Subcutaneous adipose tissue (tissue), 4 donors: ENCODE measurements around the gene BDP1. TPM values are rescaled to one million over a fixed set of nuclear protein-coding genes. Genes with fewer than 3 reads are reported as not detected.

Experiments used
- total RNA-seq, 4 donors: library from RNA; depleted of rRNA; stranded (reverse); fragments of >200 nt; gene quantifications; one replicate each; pipeline ENCODE4 v1.1.0, GENCODE V29; 2016
- TF ChIP-seq, protein P1 (sequence below): fragments of 450-650 bp; IDR thresholded peaks from one replicate; pipeline ENCODE4 v1.5.1; 2016; ENCODE audit warnings: low read depth, mild to moderate bottlenecking, control low read depth, antibody characterized with exemption, moderate library complexity

BDP1 gene
- total RNA-seq, 4 donors from 2014 or later = 30.3 to 46.3 (median 34.9) TPM

DNA sequence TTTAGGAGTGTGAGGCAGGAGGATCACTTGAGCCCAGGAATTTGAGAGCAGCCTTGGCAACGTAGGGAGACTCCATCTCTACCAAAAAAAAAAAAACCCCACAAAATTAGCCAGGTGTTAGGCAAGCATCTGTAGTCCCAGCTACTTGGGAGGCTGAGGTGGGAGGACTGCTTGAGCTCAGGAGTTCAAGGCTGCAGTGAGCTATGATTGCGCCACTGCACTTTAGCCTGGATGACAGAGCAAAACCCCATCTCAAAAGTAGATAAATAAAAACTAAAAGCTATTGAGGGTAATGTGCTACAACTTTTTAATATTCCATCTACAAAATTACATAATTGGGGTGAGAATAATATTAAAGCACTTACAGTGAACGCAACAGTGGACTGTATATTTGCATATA is 5.9 kb downstream of the BDP1 start:
- TF ChIP-seq, protein P1, sequence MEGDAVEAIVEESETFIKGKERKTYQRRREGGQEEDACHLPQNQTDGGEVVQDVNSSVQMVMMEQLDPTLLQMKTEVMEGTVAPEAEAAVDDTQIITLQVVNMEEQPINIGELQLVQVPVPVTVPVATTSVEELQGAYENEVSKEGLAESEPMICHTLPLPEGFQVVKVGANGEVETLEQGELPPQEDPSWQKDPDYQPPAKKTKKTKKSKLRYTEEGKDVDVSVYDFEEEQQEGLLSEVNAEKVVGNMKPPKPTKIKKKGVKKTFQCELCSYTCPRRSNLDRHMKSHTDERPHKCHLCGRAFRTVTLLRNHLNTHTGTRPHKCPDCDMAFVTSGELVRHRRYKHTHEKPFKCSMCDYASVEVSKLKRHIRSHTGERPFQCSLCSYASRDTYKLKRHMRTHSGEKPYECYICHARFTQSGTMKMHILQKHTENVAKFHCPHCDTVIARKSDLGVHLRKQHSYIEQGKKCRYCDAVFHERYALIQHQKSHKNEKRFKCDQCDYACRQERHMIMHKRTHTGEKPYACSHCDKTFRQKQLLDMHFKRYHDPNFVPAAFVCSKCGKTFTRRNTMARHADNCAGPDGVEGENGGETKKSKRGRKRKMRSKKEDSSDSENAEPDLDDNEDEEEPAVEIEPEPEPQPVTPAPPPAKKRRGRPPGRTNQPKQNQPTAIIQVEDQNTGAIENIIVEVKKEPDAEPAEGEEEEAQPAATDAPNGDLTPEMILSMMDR = no peak

DNA sequence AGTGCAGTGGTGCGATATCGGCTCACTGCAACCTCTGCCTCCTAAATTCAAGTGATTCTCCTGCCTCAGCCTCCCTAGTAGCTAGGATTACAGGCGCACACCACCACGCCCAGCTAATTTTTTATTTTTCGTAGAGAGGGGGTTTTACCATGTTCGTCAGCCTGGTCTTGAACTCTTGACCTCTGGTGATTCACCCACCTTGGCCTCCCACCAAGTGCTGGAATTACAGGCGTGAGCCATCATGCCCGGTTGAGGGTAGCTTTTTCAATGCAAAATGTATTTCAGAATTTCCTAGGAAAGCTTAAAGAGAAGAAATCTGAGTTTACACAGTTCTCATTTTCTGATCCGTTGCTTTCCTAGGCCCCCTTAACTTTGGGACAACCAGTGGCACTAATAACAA is 15.7 kb downstream of the BDP1 start:
- TF ChIP-seq, protein P1 = no peak

DNA sequence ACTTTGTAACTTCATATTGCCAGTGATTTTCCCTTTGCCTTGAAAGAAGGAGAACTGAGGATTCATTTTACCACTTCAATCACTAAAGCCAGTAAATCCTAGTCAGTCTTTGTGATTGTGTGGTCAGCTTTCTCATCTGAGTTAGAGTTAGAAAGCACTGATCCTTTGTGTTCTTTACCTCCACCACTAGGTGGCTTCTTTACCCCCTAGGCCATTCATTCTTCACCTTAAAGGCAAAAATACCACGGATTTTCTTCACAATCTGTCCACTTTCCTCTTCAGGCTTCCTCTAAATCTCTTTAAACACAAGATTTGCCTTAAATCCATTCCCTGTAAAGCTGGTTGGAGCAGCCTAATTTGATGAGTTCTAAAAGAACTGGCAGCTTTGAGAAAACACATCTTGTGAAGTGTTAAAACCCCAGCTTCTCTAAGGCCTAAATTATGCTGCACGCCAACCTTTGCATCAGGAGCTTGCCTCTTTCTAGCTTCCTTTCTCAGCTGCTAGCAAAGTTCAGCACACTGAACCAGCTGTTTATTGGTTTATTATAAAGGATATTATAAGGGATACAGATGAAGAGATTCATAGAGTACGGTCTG is 20.4 kb downstream of the BDP1 start:
- TF ChIP-seq, protein P1 = no peak

DNA sequence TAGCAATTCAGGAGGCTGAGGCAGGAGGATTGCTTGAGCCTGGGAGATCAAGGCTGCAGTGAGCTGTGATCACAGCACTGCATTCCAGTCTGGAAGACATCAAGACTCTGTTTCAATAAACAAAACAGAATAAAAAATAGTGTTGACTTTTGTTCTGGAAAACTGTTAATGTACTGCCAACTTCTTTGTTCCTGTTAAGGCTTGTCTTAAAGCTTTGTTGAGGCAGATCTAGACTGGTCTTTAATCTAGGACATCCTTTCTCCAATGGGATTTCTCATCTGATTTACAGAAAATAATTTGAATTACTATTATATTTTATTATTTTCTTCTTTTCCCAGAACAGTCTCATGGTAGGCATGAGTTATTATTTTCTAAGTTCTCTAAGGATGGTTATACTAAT is 26.0 kb downstream of the BDP1 start:
- TF ChIP-seq, protein P1 = no peak

DNA sequence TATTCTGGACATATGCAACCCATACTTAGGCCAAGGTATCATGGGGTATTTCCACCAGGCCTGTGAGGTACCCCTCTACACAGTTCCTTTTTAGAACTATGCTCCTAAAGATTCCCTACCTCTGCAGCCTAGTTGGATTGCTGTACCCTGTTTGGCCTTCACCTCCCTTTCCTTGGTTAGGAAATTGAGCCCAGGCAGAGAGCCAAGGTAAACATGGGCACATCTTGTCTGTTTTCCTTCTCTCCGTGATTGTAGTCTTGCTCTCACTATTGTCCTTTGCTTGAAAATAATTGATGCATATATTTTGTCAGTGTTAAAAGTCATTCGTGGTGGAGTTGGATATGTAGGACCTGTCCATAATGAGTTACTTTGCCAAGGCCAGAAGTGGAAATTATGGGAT is 26.7 kb downstream of the BDP1 start:
- TF ChIP-seq, protein P1 = no peak

DNA sequence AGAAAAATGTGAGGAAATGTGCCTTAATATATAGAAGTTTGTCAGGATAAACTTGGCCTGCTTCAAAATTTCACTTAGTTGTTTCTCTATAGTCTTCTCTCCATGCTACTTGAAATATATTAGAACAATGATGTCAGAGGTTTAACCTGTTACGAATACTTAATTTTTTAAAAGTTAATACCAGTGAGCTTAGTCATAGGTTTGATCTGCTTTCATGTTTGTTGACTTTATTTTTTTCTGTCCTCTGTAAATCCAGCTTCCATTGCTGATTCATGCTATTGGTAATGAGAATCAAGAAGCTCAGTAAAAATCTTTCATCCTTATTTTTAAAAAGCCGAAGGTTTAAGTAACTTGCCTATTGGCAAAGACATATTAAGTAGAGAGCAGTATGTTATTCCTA is 27.9 kb downstream of the BDP1 start:
- TF ChIP-seq, protein P1 = no peak

DNA sequence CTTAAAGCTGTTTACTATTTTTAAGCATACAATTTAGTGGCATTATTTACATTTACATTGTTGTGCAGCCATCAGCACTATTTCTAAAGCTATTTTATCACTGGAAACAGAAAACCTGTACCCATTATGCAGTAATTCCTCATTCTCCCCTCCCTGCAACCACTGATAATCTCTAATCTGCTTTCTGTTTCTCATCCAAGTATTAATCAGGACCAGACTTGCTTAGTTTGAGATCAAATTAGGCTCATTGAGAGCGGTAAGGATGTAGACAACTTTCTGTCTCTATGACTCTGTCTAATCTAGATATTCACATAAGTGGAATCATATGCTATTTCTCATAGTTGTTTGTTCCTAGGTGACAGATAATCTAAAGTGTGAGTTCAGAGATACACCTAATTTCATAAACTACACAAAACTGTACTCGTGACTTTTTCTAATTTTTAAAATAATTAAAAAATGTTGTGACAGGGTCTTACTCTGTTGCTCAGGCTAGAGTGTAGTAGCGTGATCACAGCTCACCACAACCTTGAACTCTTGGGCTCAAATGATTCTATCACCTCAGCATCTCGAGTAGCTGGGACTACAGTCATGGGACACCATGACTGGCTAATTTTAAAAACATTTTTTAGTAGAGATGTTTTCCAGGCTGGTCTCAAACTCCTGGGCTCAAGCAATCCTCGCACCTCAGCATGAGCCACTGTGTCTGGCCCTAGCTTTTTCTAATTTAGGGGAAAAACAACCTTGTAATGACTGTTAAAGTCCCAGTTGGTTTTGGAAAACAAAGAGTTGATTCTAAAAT is 37.6 kb downstream of the BDP1 start:
- TF ChIP-seq, protein P1 = no peak
